PC-9 (cell line): ENCODE data around the gene GTPBP6. TPM values are rescaled to one million over a fixed set of nuclear protein-coding genes. Genes with fewer than 3 reads are reported as not detected.

ENCODE experiments used
- BruUV-seq: library from RNA; stranded (reverse); fragments of 400-500 nt; replicated peaks from 2 replicates; lab custom pipeline; 2021; lab: Mats Ljungman, UMichigan
- CTCF ChIA-PET: fragments of 300-600 bp; sonication (Branson Sonifier 250); formaldehyde crosslinking; loops from one replicate; lab custom pipeline; 2022; ENCODE audit warnings: antibody characterized with exemption; lab: Charles Lee
- POLR2A ChIA-PET: fragments of 300-600 bp; sonication (Branson Sonifier 250); formaldehyde crosslinking; loops from one replicate; lab custom pipeline; 2022; ENCODE audit warnings: antibody characterized with exemption; ENCODE audit not compliant: unreplicated experiment; lab: Charles Lee
- DNase-seq, 2 experiments: peaks; one replicate each; pipeline versions ENCODE4 v3.0.0 to v3.0.0-alpha.2; 2015 to 2022; ENCODE audit warnings: mixed read lengths in 1 of 2
- H2AFZ ChIP-seq: fragments of 200-600 bp; sonication (generic); 2 replicates; pipeline ENCODE4 v1.8.1; 2017; ENCODE audit warnings: antibody characterized with exemption
- H3F3A ChIP-seq: fragments of 200-600 bp; sonication (generic); 2 replicates; pipeline ENCODE4 v1.8.1; 2017; ENCODE audit warnings: antibody characterized with exemption, mild to moderate bottlenecking, low read depth; ENCODE audit not compliant: insufficient read depth
- H3K27ac ChIP-seq: fragments of 200-600 bp; sonication (generic); 2 replicates; pipeline ENCODE4 v1.6.1; 2016; ENCODE audit warnings: mixed run types
- H3K27me3 ChIP-seq: fragments of 200-600 bp; sonication (generic); 2 replicates; pipeline ENCODE4 v1.6.1; 2016; ENCODE audit warnings: low read depth, mixed run types; ENCODE audit not compliant: insufficient read depth
- H3K36me3 ChIP-seq: fragments of 200-600 bp; sonication (generic); 2 replicates; pipeline ENCODE4 v1.6.1; 2016; ENCODE audit warnings: low read depth, mixed run types
- H3K4me1 ChIP-seq: fragments of 200-600 bp; sonication (generic); replicated peaks from 2 replicates; pipeline ENCODE4 v1.6.1; 2016; ENCODE audit warnings: mixed run types; ENCODE audit not compliant: insufficient read depth
- H3K4me2 ChIP-seq: fragments of 200-600 bp; sonication (generic); 2 replicates; pipeline ENCODE4 v1.6.1; 2017; ENCODE audit warnings: mixed run types
- H3K4me3 ChIP-seq: fragments of 200-600 bp; sonication (generic); 2 replicates; pipeline ENCODE4 v1.6.1; 2016; ENCODE audit warnings: mixed run types
- H3K79me2 ChIP-seq: fragments of 200-600 bp; sonication (generic); 2 replicates; pipeline ENCODE4 v1.6.1; 2017; ENCODE audit warnings: low read depth, mixed run types
- H3K9me2 ChIP-seq: fragments of 200-600 bp; sonication (generic); 2 replicates; pipeline ENCODE4 v1.8.1; 2017; ENCODE audit warnings: mild to moderate bottlenecking; ENCODE audit not compliant: insufficient read depth
- H3K9me3 ChIP-seq: fragments of 200-600 bp; sonication (generic); 2 replicates; pipeline ENCODE4 v1.8.1; 2016; ENCODE audit warnings: low read depth; ENCODE audit not compliant: insufficient read depth
- H4K20me1 ChIP-seq: fragments of 200-600 bp; sonication (generic); 2 replicates; pipeline ENCODE4 v1.8.1; 2017; ENCODE audit not compliant: insufficient read depth
- EZH2 ChIP-seq: fragments of 200-600 bp; sonication (generic); IDR thresholded peaks from 2 replicates; pipeline ENCODE4 v1.8.0; 2017; ENCODE audit warnings: antibody characterized with exemption, low read depth
- intact Hi-C: fragments of 100-400 bp; cut with micrococcal nuclease; formaldehyde crosslinking; loops from one replicate; pipeline ENCODE4 v1.10.0; 2022; ENCODE audit not compliant: unreplicated experiment
- total RNA-seq: library from RNA; stranded (reverse); gene quantifications from 2 replicates; pipeline ENCODE4 v1.2.3, GENCODE V29; 2021
- TF ChIP-seq, protein P1 (sequence below): fragments of 200-600 bp; sonication (generic); conservative IDR thresholded peaks from 2 replicates; pipeline ENCODE4 v1.6.1; 2017; ENCODE audit warnings: mixed run types, antibody characterized with exemption, mild to moderate bottlenecking, moderate library complexity

Gene GTPBP6
- total RNA-seq, 1 experiment from 2014 or later = 43.5 TPM

DNA sequence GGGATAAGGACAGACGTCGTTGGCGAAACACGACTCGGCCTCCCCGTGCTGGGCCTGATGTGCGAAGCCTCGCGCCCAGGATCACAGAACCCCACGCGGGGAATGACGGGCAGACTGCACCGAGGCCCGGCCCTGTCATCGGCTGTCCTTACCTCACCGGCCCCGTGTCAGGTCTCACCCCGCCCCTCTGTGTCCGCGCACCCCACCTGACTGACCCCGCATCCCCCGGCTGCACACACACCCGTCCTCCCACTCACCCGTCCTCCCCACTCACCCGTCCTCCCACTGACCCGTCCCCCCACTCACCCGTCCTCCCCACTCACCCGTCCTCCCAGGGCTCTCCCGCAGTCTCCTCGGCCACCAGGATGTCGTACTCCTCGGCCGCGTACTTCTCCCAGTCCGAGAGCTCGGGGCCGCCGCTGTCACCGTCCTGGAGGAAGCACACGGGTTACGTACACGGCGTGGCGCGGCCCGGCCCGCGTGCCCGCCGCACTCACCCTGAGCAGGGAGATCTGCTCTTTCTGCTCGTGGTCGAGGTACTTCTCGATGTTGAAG, 19.8 kb upstream of the GTPBP6 start:
- H3K4me2 ChIP-seq = no peak overlapping the region
- H3K27me3 ChIP-seq = no peaks in the 10 kb centered on the region
- BruUV-seq = no TSS peak
- no peak for DNase-seq
- no peak overlapping the region for H3K4me3 ChIP-seq
- intact Hi-C loops = no loop called here
- H3K9me2 ChIP-seq = no peaks in the 10 kb centered on the region
- POLR2A ChIA-PET = no interaction called here
- no peak overlapping the region for H3K27ac ChIP-seq
- CTCF ChIA-PET = no interaction called here
- no peaks in the 10 kb centered on the region for H4K20me1 ChIP-seq
- H3K4me1 ChIP-seq = no peaks in the 10 kb centered on the region
- no peak overlapping the region for H2AFZ ChIP-seq
- H3K9me3 ChIP-seq = no peaks in the 10 kb centered on the region
- no peak for TF ChIP-seq EZH2
- TF ChIP-seq, protein P1, sequence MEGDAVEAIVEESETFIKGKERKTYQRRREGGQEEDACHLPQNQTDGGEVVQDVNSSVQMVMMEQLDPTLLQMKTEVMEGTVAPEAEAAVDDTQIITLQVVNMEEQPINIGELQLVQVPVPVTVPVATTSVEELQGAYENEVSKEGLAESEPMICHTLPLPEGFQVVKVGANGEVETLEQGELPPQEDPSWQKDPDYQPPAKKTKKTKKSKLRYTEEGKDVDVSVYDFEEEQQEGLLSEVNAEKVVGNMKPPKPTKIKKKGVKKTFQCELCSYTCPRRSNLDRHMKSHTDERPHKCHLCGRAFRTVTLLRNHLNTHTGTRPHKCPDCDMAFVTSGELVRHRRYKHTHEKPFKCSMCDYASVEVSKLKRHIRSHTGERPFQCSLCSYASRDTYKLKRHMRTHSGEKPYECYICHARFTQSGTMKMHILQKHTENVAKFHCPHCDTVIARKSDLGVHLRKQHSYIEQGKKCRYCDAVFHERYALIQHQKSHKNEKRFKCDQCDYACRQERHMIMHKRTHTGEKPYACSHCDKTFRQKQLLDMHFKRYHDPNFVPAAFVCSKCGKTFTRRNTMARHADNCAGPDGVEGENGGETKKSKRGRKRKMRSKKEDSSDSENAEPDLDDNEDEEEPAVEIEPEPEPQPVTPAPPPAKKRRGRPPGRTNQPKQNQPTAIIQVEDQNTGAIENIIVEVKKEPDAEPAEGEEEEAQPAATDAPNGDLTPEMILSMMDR = no peak
- no peaks in the 10 kb centered on the region for H3F3A ChIP-seq
- no peaks in the 10 kb centered on the region for H3K36me3 ChIP-seq
- no peaks in the 10 kb centered on the region for H3K79me2 ChIP-seq

DNA sequence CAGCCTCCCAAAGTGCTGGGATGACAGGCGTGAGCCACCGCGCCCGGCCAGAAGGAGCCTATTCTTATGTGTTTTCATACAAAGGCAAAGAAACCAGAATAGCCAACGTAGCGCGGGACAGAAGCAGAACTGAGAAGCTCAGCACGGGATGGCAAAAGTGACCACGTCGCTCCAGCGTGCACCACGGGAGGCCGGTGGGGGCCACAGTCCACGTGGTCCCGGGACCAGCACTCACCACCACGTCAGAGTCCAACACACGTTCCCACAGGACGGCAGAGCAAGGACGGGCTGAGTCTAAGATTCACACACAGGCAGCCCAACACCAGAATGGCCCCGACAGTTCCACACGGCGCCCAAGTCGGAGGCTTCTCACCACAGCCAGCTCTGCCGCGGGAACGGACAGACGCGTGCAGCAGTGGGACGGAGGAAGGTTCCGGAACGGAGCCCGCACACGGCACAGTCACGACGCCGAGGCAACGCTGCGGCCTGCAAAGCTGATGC, 18.8 kb upstream of the GTPBP6 start:
- ChIA-PET CTCF (no interaction called here), POLR2A (no interaction called here)
- no TSS peak for BruUV-seq

DNA sequence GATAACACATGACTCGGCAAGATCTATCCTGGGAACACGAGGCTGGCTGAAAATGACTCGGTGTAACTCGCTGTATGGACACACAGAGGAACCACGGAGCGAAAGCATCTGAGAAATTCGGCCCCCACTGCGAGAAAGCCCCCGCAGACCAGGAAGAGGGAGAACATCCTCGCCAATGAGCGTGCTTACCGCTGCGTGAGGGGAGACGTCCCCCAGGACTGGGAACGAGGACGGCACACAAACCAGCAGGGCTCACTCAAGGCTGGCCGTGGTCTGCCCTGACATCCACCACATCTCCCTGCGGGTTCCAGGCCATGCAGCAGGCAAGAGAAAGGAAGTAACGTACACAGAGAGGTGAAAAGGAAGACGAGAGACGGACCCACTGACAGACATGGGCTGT, 17.6 kb upstream of the GTPBP6 start:
- Histone ChIP-seq H3K4me2 (no peak overlapping the region), H3K36me3 (no peaks in the 10 kb centered on the region)

More for the DNA sequence above, 18.8 kb upstream of the GTPBP6 start:
- TF ChIP-seq EZH2 = no peak
- TF ChIP-seq, protein P1 = no peak
- Histone ChIP-seq H3K9me3 (no peaks in the 10 kb centered on the region), H3K27me3 (no peaks in the 10 kb centered on the region), H3K27ac (no peak overlapping the region), H3K4me3 (no peak overlapping the region), H3K9me2 (no peaks in the 10 kb centered on the region), H3K36me3 (no peaks in the 10 kb centered on the region), H3F3A (no peaks in the 10 kb centered on the region), H3K4me1 (no peaks in the 10 kb centered on the region), H4K20me1 (no peaks in the 10 kb centered on the region), H3K4me2 (no peak overlapping the region), H2AFZ (no peak overlapping the region), H3K79me2 (no peaks in the 10 kb centered on the region)
- intact Hi-C loops = no loop called here
- no peak for DNase-seq

GRCh38 chrX:335758-336155, 17.2 kb upstream of the GTPBP6 start:
- ChIA-PET POLR2A (no interaction called here), CTCF (no interaction called here)
- H3K9me3 ChIP-seq = no peaks in the 10 kb centered on the region
- no peaks in the 10 kb centered on the region for H3K36me3 ChIP-seq
- TF ChIP-seq EZH2 = no peak
- TF ChIP-seq, protein P1 = no peak
- DNase-seq = no peak
- BruUV-seq = no TSS peak
- H2AFZ ChIP-seq = no peak overlapping the region
- no peaks in the 10 kb centered on the region for H3K9me2 ChIP-seq
- H3F3A ChIP-seq = no peaks in the 10 kb centered on the region
- H3K4me1 ChIP-seq = no peaks in the 10 kb centered on the region
- no peak overlapping the region for H3K4me2 ChIP-seq
- H4K20me1 ChIP-seq = no peaks in the 10 kb centered on the region
- H3K27me3 ChIP-seq = no peaks in the 10 kb centered on the region
- intact Hi-C loops = no loop called here
- no peak overlapping the region for H3K27ac ChIP-seq
- no peaks in the 10 kb centered on the region for H3K79me2 ChIP-seq
- H3K4me3 ChIP-seq = no peak overlapping the region

More for the DNA sequence above, 17.6 kb upstream of the GTPBP6 start:
- H3K79me2 ChIP-seq = no peaks in the 10 kb centered on the region
- no peaks in the 10 kb centered on the region for H3K9me2 ChIP-seq
- no peaks in the 10 kb centered on the region for H3K27me3 ChIP-seq
- CTCF ChIA-PET = no interaction called here
- BruUV-seq = no TSS peak
- H3F3A ChIP-seq = no peaks in the 10 kb centered on the region
- POLR2A ChIA-PET = no interaction called here
- H3K9me3 ChIP-seq = no peaks in the 10 kb centered on the region
- TF ChIP-seq EZH2 = no peak
- H3K4me1 ChIP-seq = no peaks in the 10 kb centered on the region
- no peak overlapping the region for H3K27ac ChIP-seq
- no peak overlapping the region for H3K4me3 ChIP-seq
- intact Hi-C loops = no loop called here
- DNase-seq = no peak
- H2AFZ ChIP-seq = no peak overlapping the region
- no peaks in the 10 kb centered on the region for H4K20me1 ChIP-seq
